MM.1S (cell line): ENCODE results near the gene ALAS1.

Source experiments
- CTCF ChIP-seq: fragments of 300-600 bp; sonication (generic); IDR thresholded peaks from 2 replicates; pipeline ENCODE4 v1.5.1; 2016; ENCODE audit warnings: antibody characterized with exemption, low read length, mixed read lengths
- EZH2 ChIP-seq: fragments of 300-600 bp; sonication (generic); optimal IDR thresholded peaks from 2 replicates; pipeline ENCODE3; 2017; ENCODE audit warnings: low read depth, mild to moderate bottlenecking, antibody characterized with exemption, low read length, mixed read lengths
- EZH2phosphoT487 ChIP-seq: fragments of 300-600 bp; sonication (generic); IDR thresholded peaks from 2 replicates; pipeline ENCODE4 v1.6.1; 2018; ENCODE audit warnings: antibody characterized with exemption, low read length

DNA sequence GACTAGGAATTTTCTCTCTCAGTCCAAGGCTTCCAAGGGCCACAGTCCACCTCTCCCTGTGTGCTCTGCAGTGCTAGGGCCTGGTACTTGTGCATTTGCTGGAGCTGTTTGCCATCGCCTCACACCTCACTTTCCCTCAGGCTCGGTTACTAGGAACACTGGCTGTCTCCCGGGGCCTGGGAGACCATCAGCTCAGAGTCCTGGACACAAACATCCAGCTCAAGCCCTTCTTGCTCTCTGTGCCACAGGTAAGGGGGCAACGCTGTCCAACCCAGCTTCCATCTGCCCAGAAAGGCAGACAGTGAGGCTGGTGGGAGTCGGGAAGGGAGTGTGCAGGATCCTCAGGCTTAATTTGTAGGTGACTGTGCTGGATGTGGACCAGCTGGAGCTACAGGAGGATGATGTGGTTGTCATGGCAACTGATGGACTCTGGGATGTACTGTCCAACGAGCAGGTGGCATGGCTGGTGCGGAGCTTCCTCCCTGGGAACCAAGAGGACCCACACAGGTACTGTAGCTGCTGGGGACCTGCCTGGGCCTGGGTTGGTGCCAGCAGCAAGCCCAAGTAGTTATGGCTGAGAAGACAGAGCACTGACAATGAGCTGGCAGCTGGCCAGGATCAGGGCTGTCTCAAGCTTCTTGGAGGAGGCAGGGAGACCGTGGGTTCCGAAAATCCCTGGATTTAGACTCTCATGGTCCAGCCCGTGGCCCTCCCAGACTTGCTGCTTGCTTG is 51.0 kb downstream of the ALAS1 start:
- TF ChIP-seq EZH2phosphoT487 (no peak), CTCF (no peak), EZH2 (no peak)
